HL-60/S4 treated with phorbol 12-myristate 13-acetate at 8.2 ng/mL for 4 days and 3 days (cell line): ENCODE results near the gene ZNF740.
"Not testable (repeated sequence)": the region's sequence is repeated elsewhere in the genome, so short reads cannot be mapped to it uniquely, and the experiment has no call there.

Source experiments
- in situ Hi-C: fragments of 300-500 bp; cut with MboI; formaldehyde crosslinking; loops from 2 replicates; pipeline ENCODE4 v1.15.0; 2022; ENCODE audit warnings: low sequenced_read_pairs

The ZNF740 gene

GRCh38 chr12:53172352-53172751 is 8.2 kb upstream of the ZNF740 start:
- in situ Hi-C loops, result no loop called here

GRCh38 chr12:53173085-53173715 is 7.3 kb upstream of the ZNF740 start:
- in situ Hi-C loops, result no loop called here

GRCh38 chr12:53174881-53175491 is 5.5 kb upstream of the ZNF740 start:
- in situ Hi-C loops, result no loop called here

- in situ Hi-C loops, result no loop called here
Measured at GRCh38 chr12:53176750-53177149, 3.8 kb upstream of the ZNF740 start.

DNA sequence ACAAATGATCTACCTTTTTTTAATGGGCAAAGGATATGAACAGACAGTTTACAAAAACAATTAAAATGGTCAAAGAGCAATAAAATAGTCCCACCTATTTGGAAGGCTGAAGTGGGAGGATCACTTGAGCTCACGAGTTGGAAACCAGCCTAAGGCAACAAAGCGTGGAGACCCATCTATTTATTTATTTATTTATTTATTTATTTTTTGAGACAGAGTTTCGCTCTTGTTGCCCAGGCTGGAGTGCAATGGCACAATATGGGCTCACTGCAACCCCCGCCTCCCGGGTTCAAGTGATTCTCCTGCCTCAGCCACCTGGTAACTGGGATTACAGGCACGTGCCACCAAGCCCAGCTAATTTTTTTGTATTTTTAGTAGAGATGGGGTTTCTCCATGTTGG is 3.1 kb upstream of the ZNF740 start:
- in situ Hi-C loops, result not testable (repeated sequence)

DNA sequence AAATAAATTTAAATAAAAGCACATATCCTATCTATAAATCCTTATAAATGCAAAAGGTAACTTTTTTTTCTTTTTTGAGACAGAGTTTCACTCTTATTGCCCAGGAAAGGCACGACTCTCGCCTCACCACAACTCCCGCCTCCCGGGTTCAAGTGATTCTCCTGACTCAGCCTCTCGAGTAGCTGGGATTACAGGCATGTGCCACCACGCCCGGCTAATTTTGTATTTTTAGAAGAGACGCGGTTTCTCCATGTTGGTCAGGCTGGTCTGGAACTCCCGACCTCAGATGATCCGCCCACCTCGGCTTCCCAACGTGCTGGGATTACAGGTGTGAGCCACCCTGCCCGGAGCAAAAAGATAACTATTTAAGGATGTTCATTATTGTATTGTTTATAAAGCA is 1.7 kb upstream of the ZNF740 start:
- in situ Hi-C loops, result not testable (repeated sequence)

- in situ Hi-C loops, result no loop called here
Measured at GRCh38 chr12:53179687-53180219, 769 bp upstream of the ZNF740 start.

GRCh38 chr12:53180931-53181645 is 566 bp downstream of the ZNF740 start:
- in situ Hi-C loops, result no loop called here

DNA sequence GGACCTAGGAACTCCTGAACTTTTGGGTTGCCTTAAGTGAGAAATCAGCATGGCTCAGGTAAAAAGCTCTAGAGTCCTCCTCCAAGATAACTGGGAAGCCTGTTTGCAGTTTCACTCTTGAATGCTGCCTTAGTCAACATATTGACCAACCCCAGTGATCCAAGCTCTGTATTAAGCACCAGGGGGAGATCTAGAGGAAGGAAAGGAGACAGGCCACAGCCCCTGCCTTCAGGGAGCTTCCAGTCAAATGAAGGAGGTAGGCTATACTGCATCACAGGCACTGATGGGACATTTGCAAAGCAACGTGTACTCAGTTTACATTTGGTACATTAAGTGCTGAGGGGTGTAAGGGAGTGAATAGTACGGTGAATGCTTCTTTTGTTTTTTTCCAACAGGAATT is 1.4 kb downstream of the ZNF740 start:
- in situ Hi-C loops, result no loop called here

GRCh38 chr12:53182903-53183302 is 2.4 kb downstream of the ZNF740 start:
- in situ Hi-C loops, result no loop called here

DNA sequence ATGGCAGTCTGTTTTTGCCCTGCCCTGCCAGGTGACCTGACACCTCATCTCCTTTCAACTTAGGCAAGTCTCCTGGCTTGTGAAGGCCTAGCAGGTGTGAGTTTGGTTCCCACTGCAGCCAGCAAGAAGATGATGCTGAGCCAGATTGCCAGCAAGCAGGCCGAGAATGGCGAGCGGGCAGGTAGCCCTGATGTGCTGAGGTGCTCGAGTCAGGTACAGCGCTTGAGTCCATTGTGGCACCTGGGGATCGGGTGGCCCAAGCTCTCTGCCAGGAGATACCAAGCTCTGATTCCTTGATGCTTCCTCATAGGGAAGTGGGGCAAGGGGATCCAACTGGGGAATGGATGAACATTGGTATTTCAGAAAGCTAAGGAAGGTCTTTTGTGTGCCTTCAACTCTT is 4.3 kb downstream of the ZNF740 start:
- in situ Hi-C loops, result no loop called here

- in situ Hi-C loops, result no loop called here
Measured at GRCh38 chr12:53185582-53186153, 5.1 kb downstream of the ZNF740 start.

GRCh38 chr12:53186745-53187144 is 6.2 kb downstream of the ZNF740 start:
- in situ Hi-C loops, result no loop called here

- in situ Hi-C loops, result no loop called here
Measured at GRCh38 chr12:53187145-53187899, 6.8 kb downstream of the ZNF740 start.

DNA sequence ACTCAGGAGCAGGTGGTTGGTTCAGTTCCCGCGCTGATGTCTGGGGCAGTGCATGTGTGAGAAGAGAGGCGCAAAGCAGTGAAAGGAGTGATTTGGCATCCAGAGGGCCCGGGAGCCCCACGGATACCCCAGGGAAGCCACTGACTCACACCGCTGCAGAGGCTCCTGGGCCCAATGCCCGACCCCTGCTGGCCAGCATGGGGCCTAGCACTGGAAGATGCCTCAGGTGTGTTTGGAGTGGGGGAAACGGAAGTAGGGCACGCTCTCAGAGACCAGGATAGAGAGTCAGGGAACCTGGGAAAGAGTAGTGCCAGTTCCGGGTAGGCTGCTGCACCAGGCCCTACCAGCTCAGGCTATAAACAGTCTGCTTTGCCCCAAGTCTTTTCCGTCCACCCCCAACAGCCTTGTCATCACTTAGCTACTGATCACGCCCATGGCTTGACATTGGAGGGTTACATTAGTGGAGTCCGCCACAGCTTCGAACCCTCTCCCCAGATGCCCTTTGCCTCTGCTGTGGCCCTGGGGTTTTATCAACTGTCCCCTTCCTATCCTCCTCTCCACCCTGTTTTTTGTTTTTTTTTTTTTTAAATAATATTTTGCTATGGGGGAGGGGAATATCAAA is 9.7 kb downstream of the ZNF740 start:
- in situ Hi-C loops, result no loop called here

GRCh38 chr12:53191096-53191884 is 10.8 kb downstream of the ZNF740 start:
- in situ Hi-C loops, result no loop called here

DNA sequence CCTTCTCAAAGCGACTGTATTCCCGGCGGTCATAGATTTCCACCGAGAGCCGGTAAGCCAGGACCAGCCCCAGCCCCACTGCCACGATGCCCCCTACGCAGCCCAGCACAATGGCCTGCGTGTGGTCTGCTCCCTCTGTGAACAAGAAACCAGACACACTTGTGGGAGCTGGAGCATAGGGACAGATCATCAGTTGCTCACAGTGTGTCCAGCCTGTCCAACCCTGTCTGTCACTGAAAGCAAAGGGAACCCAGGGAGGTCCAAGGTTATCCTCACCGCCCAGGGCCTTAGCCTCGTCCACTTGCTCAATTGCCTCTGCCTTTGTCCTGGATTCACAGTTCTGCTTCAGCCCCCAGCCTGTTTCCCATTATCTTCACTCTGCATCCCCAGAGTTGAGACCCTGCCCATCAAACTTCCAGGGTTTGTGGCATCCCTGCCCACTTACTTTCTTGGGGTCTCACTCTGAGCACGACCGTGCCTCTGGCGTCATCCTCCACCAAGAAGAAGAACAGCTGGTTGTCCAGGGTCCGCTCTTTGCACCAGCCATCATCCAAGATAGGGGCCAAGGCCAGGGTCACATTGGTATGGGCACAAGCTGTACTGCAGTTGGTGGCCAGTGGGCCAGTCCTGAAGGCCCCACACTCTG is 11.5 kb downstream of the ZNF740 start:
- in situ Hi-C loops, result no loop called here

- in situ Hi-C loops, result no loop called here
Measured at GRCh38 chr12:53192531-53193021, 12.1 kb downstream of the ZNF740 start.

- in situ Hi-C loops, result no loop called here
Measured at GRCh38 chr12:53193040-53193439, 12.5 kb downstream of the ZNF740 start.
